ENCODE results near the gene LRRC26. TPM values are rescaled to one million over a fixed set of nuclear protein-coding genes. Genes with fewer than 3 reads are reported as not detected.

The LRRC26 gene
- total and polyA plus RNA-seq, 8 donors, result 1.00 to 440 (median 5.7) TPM; not detected in 2

GRCh38 chr9:137206602-137207001 lies 36.8 kb upstream of the LRRC26 start:
- Histone ChIP-seq H3K27me3 (no peaks in the 10 kb centered on the region), H3K4me1 (peaks cover 47 to 52% (median 50%) of the 10 kb centered on the region in 4 donors), H3K4me3 (peak overlapping the region in 3 of 4 donors; percentile 88 to 94 (median 88)), H3K27ac (no peak overlapping the region), H3K36me3 (peaks cover 0 to 24% (median 22%) of the 10 kb centered on the region in 4 donors), H3K9me3 (no peaks in the 10 kb centered on the region)
- TF ChIP-seq, protein P1, sequence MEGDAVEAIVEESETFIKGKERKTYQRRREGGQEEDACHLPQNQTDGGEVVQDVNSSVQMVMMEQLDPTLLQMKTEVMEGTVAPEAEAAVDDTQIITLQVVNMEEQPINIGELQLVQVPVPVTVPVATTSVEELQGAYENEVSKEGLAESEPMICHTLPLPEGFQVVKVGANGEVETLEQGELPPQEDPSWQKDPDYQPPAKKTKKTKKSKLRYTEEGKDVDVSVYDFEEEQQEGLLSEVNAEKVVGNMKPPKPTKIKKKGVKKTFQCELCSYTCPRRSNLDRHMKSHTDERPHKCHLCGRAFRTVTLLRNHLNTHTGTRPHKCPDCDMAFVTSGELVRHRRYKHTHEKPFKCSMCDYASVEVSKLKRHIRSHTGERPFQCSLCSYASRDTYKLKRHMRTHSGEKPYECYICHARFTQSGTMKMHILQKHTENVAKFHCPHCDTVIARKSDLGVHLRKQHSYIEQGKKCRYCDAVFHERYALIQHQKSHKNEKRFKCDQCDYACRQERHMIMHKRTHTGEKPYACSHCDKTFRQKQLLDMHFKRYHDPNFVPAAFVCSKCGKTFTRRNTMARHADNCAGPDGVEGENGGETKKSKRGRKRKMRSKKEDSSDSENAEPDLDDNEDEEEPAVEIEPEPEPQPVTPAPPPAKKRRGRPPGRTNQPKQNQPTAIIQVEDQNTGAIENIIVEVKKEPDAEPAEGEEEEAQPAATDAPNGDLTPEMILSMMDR (IDR thresholded peaks at IDR 0.05), result no peak
- TF ChIP-seq EP300 (IDR thresholded peaks at IDR 0.05) (no peak), POLR2AphosphoS5 (IDR thresholded peaks at IDR 0.05) (no peak), POLR2A (IDR thresholded peaks at IDR 0.05) (no peak)
- intact Hi-C loops (cut with DNase I; ENCODE audit: low total_unique reads), result no loop called here
- no peak for DNase-seq
- WGBS, 5 donors, result 61 to 68% (median 65%) methylated on average over 7 of the region's 7 CpGs

- peaks cover 53 to 58% (median 57%) of the 10 kb centered on the region in 4 donors for H3K4me1 ChIP-seq
- intact Hi-C loops (cut with DNase I; ENCODE audit: low total_unique reads), result no loop called here
- H3K36me3 ChIP-seq, result peaks cover 0 to 21% (median 18%) of the 10 kb centered on the region in 4 donors
- peak; percentile 94 to 97 for DNase-seq
- TF ChIP-seq, protein P1 (IDR thresholded peaks at IDR 0.05), result no peak
- TF ChIP-seq POLR2A (IDR thresholded peaks at IDR 0.05) (peak in 1 of 4 donors; percentile 43), EP300 (IDR thresholded peaks at IDR 0.05) (no peak), POLR2AphosphoS5 (IDR thresholded peaks at IDR 0.05) (peak; percentile 91 to 98 (median 96))
- no peaks in the 10 kb centered on the region for H3K27me3 ChIP-seq
- H3K9me3 ChIP-seq, result no peaks in the 10 kb centered on the region
- peak within 1 kb of the TSS; percentile 71 to 94 (median 89) for H3K27ac ChIP-seq
- WGBS, 5 donors, result 0% methylated on average over 30 to 98 of the region's 98 CpGs
- H3K4me3 ChIP-seq, result peak within 1 kb of the TSS; percentile 88 to 95 (median 91)
Observed at GRCh38 chr9:137205126-137206069, 35.5 kb upstream of the LRRC26 start, which contains the start of the genes NDOR1 and TMEM203. NDOR1 (plus strand) TSS chr9:137205700; CDS start chr9:137205778, 78 bp downstream. TMEM203 (minus strand) TSS chr9:137205648; CDS start chr9:137205414, 234 bp downstream.

DNA sequence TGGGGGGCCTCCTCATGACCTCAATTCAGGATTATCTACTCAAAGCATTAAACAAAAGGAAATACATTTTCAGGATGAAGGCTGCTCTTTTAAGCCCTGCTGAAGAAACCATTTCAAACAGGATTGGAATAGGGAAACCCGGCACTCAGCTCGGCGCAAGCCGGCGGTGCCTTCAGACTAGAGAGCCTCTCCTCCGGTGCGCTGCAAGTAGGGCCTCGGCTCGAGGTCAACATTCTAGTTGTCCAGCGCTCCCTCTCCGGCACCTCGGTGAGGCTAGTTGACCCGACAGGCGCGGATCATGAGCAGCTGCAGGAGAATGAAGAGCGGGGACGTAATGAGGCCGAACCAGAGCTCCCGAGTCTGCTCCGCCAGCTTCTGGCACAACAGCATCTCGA lies 34.9 kb upstream of the LRRC26 start:
- no peaks in the 10 kb centered on the region for H3K9me3 ChIP-seq
- intact Hi-C loops (cut with DNase I; ENCODE audit: low total_unique reads), result no loop called here
- WGBS, 5 donors, result 7 to 18% (median 11%) methylated on average over 9 to 21 of the region's 21 CpGs
- no peak for DNase-seq
- TF ChIP-seq EP300 (IDR thresholded peaks at IDR 0.05) (no peak), POLR2AphosphoS5 (IDR thresholded peaks at IDR 0.05) (no peak), POLR2A (IDR thresholded peaks at IDR 0.05) (no peak)
- TF ChIP-seq, protein P1 (IDR thresholded peaks at IDR 0.05), result no peak
- peaks cover 0 to 15% (median 12%) of the 10 kb centered on the region in 4 donors for H3K36me3 ChIP-seq
- H3K27me3 ChIP-seq, result no peaks in the 10 kb centered on the region
- H3K27ac ChIP-seq, result peak overlapping the region; percentile 71 to 94 (median 89)
- peaks cover 55 to 61% (median 59%) of the 10 kb centered on the region in 4 donors for H3K4me1 ChIP-seq
- H3K4me3 ChIP-seq, result peak overlapping the region; percentile 88 to 95 (median 91)

DNA sequence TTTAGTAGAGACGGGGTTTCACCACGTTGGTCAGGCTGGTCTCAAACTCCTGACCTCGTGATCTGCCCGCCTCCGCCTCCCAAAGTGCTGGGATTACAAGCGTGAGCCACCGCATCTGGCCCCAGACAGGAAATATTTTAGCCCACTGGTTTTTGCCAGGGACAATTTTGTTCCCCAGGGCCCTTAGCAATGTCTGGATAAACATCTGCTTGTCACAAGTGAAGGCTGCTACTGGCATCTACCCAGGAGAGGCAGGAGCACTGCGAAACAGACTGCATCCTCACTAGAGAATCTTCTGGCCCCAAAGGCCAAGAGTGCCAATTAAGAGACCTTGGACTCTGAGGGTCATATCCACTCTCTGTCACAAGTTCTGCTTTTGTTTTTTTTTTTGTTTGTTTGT lies 33.1 kb upstream of the LRRC26 start:
- WGBS, 5 donors, result 50 to 71% (median 53%) methylated on average over 3 to 8 of the region's 8 CpGs
- no peak for DNase-seq
- H3K9me3 ChIP-seq, result no peaks in the 10 kb centered on the region
- H3K36me3 ChIP-seq, result peaks cover 0 to 5% (median 0%) of the 10 kb centered on the region in 4 donors
- TF ChIP-seq POLR2A (IDR thresholded peaks at IDR 0.05) (no peak), POLR2AphosphoS5 (IDR thresholded peaks at IDR 0.05) (no peak), EP300 (IDR thresholded peaks at IDR 0.05) (no peak)
- TF ChIP-seq, protein P1 (IDR thresholded peaks at IDR 0.05), result no peak
- no peak overlapping the region for H3K4me3 ChIP-seq
- peaks cover 70 to 78% (median 76%) of the 10 kb centered on the region in 4 donors for H3K4me1 ChIP-seq
- peak overlapping the region; percentile 29 to 97 (median 88) for H3K27ac ChIP-seq
- no peaks in the 10 kb centered on the region for H3K27me3 ChIP-seq
- intact Hi-C loops (cut with DNase I; ENCODE audit: low total_unique reads), result no loop called here

Data from stomach (tissue), 9 donors.